ENCODE data around the gene SH2D1A. TPM values are rescaled to one million over a fixed set of nuclear protein-coding genes. Genes with fewer than 3 reads are reported as not detected.

SH2D1A gene
- total RNA-seq, 6 experiments from 2014 or later: not detected

GRCh38 chrX:124358800-124359383 lies 12.5 kb downstream of the SH2D1A start:
- H3K27ac Mint-ChIP-seq: no peak overlapping the region

GRCh38 chrX:124362072-124362471 lies 15.7 kb downstream of the SH2D1A start:
- Mint-ChIP-seq H3K9me3 (no peaks in the 10 kb centered on the region), H3K36me3 (ENCODE audit: low read depth) (no peaks in the 10 kb centered on the region), H3K4me1 (ENCODE audit: low read depth) (no peaks in the 10 kb centered on the region), H3K4me3 (no peak overlapping the region), H3K27ac (no peak overlapping the region), H3K27me3 (ENCODE audit: insufficient read depth) (no peaks in the 10 kb centered on the region)
- no peak for DNase-seq
- TF ChIP-seq CTCF (IDR thresholded peaks at IDR 0.05): no peak

More at GRCh38 chrX:124358800-124359383, 12.5 kb downstream of the SH2D1A start:
- TF ChIP-seq CTCF (IDR thresholded peaks at IDR 0.05): no peak
- Mint-ChIP-seq H3K9me3 (no peaks in the 10 kb centered on the region), H3K4me3 (no peak overlapping the region), H3K27me3 (ENCODE audit: insufficient read depth) (no peaks in the 10 kb centered on the region), H3K36me3 (ENCODE audit: low read depth) (no peaks in the 10 kb centered on the region), H3K4me1 (ENCODE audit: low read depth) (no peaks in the 10 kb centered on the region)
- DNase-seq: no peak

- H3K27ac Mint-ChIP-seq: no peak overlapping the region
- H3K4me3 Mint-ChIP-seq: no peak overlapping the region
- TF ChIP-seq CTCF (IDR thresholded peaks at IDR 0.05): no peak
- no peaks in the 10 kb centered on the region for H3K36me3 Mint-ChIP-seq (ENCODE audit: low read depth)
- H3K9me3 Mint-ChIP-seq: no peaks in the 10 kb centered on the region
- no peaks in the 10 kb centered on the region for H3K4me1 Mint-ChIP-seq (ENCODE audit: low read depth)
- H3K27me3 Mint-ChIP-seq (ENCODE audit: insufficient read depth): no peaks in the 10 kb centered on the region
- no peak for DNase-seq
These were observed 16.4 kb downstream of the SH2D1A start for GRCh38 chrX:124362761-124363160.

GRCh38 chrX:124369722-124370121 lies 23.4 kb downstream of the SH2D1A start:
- no peak overlapping the region for H3K4me3 Mint-ChIP-seq
- H3K27ac Mint-ChIP-seq: no peak overlapping the region
- no peak for DNase-seq
- no peaks in the 10 kb centered on the region for H3K4me1 Mint-ChIP-seq (ENCODE audit: low read depth)
- TF ChIP-seq CTCF (IDR thresholded peaks at IDR 0.05): no peak
- no peaks in the 10 kb centered on the region for H3K9me3 Mint-ChIP-seq
- H3K36me3 Mint-ChIP-seq (ENCODE audit: low read depth): no peaks in the 10 kb centered on the region
- H3K27me3 Mint-ChIP-seq (ENCODE audit: insufficient read depth): peaks cover 2% of the 10 kb centered on the region; the same call in 1 of the 2 replicates

GRCh38 chrX:124373348-124373747 lies 27.0 kb downstream of the SH2D1A start:
- Mint-ChIP-seq H3K27me3 (ENCODE audit: insufficient read depth) (peaks cover 2% of the 10 kb centered on the region; the same call in 1 of the 2 replicates), H3K9me3 (no peaks in the 10 kb centered on the region), H3K4me3 (no peak overlapping the region), H3K27ac (no peak overlapping the region), H3K36me3 (ENCODE audit: low read depth) (no peaks in the 10 kb centered on the region), H3K4me1 (ENCODE audit: low read depth) (no peaks in the 10 kb centered on the region)
- TF ChIP-seq CTCF (IDR thresholded peaks at IDR 0.05): no peak
- DNase-seq: no peak
